GM18517 (cell line): Measurements from ENCODE around the gene TRPM3.

ENCODE experiments used
- ATAC-seq: cut with Tn5 transposase; IDR thresholded peaks from one replicate; pipeline ENCODE4 v1.9.1; 2021; ENCODE audit warnings: mild to moderate bottlenecking, moderate library complexity; ENCODE audit not compliant: unreplicated experiment

The TRPM3 gene

DNA sequence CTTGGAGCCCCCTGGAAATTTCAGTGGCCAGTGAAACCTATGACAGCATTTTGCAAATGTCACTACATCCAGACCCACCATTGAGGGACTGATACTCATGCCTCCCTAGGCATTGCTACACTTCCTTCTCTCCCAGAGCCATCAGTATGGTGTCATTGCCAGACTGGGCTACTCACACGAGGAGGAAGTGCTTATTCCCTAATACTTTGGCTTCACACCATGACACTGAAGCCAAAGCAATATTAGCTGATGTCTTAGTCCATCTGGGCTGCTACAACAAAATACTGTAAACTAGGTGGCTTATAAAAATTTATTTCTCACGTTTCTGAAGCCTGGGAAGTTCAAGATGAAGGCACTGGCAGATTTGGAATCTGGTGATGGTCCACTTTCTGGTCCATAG, 22.6 kb downstream of the TRPM3 start:
- ATAC-seq, result no peak

DNA sequence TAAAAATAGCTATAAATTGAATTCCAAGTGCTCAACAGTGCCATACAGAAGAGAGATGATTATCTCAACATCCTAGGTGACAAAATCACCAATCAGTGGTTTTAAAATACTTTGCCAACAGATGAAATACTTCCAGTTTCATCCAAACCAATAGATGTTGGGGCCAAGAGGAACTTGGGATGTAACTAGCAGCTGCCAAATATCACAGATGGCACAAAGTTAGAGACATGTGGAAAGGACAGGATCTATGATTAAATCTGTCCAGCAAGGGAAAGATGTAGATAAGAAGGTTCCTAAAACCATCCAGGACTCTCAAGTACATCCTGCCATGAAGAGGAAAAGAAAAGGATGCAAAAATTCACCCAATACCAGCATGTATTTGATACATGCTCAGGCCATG, 23.8 kb downstream of the TRPM3 start:
- no peak for ATAC-seq

DNA sequence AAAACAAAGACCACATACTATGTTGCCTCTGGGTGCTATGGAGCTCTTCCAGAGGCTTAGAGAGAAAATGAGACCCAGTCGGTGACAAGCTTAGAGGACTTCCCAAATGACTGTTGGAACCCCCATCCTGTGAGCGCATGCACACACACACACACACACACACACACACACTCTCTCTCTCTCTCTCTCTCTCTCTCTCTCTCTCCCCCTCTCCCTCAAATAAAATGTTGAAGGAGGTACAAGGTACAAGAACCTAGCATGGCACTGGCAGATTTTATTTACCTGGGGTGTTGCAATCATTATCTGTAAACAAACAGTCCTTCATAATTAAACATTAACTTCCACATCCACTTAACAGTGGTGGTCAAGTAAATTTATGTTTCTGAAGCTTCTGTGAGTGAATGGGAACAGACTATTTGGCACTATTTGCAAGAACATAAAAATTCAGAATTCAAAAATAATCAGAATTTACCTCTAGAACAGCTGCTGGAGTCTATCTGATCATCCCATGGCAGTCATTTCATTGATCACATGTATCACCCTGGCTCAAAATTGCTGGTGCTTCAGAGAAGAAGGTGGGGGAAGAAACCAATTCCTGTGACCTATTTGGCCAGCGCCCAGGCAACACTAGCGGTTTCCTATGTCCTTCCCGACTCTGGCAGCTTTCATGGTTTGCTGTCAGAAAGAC, 24.9 kb downstream of the TRPM3 start:
- no peak for ATAC-seq

DNA sequence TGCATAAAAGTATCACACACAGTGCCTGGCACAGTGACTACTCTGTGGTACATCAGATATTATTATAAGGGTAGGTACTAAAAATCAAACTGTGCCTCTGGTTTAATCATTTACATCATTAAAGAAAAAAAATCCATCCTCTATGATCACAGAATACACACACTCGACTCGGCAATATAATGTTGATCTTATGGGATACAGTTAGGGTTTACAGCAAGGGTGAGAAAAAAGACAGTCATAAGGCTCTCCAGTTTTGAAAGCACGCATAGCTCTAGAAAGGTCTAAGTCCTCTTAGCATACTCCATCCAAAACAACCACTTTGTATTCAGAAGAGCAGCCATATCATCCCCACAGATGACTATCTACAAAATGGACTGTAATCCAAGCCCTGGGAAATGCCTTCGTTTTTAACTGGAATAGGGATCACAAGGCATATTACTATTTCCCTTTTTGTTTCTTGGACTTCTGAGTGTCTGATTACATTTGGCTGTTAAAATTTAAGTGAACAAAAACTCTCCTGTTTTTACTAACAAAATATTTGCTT, 26.6 kb downstream of the TRPM3 start:
- no peak for ATAC-seq

DNA sequence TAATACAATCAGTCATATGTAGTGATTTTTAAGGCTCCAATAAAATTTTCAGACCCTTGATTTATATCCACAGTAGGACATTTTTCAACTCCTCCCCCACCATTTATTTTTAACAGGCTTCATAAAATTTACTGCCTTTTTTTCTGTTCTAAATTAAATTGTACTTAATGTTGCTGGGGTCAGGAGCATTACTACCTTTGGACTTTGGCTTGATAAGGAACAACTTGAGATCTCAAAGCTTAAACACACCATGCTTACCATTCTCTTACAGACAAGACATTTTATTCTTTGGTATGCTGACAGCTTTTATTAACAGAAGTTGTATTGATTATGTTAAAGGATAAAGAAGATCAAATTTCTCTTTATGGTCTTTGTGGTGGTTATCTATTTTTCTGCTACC, 30.5 kb downstream of the TRPM3 start:
- ATAC-seq, result no peak

DNA sequence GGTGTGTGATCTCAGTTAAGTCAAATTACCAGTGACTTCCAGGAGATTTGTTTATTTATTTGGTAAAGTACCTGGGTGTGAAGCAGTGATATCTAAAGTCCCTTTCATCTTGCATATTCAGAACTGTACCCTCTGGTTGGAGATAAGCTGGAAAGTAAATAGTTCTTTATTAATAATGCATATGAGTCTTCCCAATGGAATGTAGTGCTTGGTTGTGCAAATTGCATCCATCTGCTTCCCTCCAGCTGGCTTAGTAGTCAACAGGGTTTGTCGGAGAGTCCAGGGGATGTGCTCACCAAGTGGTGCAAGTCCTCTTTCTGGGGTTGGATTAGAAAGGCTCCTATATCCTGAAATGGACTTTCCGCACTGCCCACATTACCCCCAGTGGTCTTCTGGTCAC, 42.0 kb downstream of the TRPM3 start:
- ATAC-seq, result no peak

DNA sequence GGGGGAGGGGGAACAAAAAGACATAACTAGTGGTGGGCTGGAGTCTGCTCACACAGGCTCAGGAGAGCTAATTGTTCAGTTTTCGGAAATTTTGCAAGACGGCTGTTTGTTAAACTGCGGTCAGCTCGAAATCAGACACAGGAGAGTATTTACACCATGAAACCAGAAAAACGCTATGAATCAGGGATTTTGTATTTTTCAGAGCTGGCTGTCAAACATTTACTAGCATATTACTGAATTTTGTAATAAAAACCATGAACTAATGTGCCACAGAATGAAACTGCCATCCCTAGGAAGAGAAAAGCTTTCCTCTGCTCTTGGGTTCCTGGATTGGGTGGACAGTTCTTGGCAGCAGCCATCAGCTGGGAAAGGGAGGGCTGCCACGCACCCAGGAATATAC, 45.3 kb downstream of the TRPM3 start:
- no peak for ATAC-seq

DNA sequence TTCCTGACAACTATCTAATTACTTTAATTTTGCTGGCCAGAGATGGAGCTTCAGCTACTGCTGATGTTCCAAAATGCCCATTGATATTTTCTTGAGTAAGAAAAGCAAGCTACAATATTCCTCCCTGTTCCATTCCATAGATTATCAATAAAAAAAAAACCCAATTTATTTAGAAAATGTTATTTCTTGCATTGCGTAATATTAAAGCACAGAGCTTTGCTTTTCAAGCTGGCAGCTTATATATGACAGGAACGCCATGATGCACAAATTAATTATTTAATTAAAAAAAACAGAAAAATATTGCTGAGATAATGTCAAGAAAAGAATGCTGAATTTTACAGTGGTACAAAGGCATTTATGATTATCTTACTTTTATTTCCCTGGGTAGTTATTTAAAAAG, 47.9 kb downstream of the TRPM3 start:
- no peak for ATAC-seq

DNA sequence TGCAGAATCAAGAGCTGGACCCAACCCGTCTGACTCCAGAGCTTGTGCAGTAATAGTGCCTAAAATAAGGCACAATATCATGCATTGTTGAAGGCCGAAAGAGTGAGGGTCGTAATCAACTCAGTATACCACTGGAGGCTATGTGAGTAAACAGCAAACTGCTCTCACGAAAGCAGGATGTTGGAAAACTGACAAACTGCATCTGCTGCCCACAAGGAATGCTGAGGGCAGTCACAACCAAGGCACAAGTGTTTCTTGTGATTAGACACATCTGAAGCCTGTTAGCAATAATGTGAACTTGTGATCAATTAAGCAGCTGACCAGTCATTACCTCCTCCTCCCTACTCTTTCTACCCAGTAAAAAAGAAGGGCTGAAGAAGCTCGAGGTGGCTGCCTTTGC, 48.8 kb downstream of the TRPM3 start:
- no peak for ATAC-seq

DNA sequence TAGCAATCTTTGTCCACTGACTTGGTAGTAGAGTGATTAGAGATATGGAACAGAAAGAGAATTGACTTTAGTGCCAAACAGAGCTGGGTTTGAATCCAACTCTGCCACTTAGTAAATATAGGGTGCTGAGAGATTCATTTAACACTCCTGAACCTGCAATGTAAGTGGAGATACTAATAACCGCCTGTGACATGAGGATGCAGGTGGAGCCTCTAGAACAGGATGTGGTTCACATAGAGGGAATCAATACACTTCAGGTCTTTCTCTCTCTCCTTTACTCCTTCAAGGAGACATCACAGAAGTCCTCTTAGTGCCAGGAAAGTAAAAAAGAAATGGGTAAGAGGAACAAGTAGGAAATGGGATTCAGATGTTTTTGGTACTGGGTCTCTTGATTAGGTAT, 49.8 kb downstream of the TRPM3 start:
- no peak for ATAC-seq

DNA sequence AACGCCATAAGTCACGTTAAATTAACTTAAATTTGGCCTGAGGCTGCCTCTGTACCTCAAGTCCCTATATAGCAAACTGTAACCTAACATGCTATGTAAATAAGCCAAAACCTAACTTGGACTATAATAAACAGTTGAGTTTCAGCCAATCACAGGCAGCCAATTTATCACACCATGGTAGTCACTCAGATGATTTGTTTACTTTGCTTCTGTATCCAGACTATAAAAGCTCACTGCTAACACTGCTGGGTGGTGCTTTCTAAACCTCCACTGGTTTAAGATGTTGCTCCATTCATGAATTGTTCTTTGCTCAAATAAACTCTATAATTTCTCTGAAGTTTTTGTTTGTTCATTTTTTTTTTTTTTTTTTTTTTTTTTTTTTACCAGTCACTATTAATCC, 62.8 kb downstream of the TRPM3 start:
- ATAC-seq, result no peak

DNA sequence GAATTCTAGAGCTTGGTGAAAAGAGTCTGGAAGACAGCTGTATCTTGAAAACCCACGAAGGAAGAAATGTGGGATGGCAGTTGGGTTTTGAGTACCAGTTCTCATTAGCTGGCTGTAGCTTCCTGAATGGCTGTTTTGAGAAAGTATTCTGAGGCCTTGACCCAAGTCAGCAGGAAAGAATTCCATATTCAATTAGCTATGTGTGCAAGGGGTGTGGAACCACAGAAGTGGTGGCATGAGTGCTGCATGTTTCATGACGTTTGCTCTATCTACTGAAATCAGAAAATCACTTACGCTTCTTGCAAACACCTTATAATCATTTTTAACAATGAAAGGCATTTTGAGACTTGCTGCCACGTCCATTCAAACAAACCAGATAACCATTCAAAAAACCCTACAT, 69.1 kb downstream of the TRPM3 start:
- ATAC-seq, result no peak

DNA sequence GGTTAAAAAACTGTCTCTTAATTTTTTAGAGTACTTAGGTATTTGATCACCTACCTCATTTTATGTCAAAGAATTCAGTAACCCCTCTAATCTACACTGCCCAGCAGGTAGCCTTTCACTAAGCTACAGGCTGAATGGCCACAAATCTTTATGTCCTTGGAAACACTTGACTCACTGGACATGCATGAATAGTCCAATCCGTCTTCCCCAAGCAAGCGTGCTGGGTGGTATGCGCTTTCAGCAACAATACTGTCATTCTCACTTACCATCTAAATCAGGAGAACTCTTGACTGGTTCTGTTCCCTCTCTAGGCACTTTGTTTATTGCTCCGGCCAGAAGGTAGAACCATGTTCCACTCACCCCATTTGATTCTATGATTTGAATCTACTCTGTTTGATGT, 73.1 kb downstream of the TRPM3 start:
- no peak for ATAC-seq

DNA sequence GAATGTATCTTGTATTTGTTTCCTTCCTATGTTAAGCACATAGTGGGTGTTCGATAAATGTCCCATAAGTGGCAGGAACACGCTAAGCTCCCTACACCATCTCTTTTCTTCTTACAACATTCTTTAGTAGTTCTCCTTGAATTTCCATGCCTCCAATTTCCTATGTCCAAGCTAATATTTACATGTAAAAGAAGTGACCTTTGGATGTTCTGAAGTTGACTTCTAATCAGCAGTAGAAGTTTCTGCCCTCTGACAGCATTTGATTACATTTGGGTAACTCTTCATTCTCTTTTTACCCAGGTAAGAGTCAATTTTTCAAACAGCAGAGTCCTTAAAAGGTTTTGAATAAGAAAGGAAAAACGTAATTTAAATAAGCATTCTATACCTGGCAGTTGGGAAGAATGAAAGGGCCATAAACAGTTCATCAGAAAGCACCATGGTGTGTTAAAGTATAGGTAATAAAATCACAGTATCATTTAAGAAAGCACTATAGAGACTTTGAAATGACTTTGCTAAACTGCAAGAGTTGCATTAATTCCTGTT, 78.9 kb downstream of the TRPM3 start:
- no peak for ATAC-seq

DNA sequence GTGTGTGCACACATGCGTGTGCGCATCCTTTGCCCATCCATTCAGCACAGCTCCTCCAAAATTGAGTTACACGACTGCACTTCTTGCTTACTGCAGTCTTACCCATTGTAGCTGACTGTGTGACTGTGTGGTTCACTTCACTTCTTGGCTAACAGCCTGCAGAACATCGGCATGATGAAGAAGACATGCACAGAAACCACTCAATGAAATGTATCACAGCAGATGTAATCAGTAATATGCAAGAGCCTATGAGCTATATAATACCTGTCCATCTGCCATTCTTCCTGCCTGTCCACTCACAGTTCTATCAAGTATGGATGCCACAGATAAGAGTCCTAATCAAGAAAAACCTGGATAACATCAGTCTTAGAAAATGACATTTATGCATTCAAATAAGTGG, 83.9 kb downstream of the TRPM3 start:
- ATAC-seq, result no peak

DNA sequence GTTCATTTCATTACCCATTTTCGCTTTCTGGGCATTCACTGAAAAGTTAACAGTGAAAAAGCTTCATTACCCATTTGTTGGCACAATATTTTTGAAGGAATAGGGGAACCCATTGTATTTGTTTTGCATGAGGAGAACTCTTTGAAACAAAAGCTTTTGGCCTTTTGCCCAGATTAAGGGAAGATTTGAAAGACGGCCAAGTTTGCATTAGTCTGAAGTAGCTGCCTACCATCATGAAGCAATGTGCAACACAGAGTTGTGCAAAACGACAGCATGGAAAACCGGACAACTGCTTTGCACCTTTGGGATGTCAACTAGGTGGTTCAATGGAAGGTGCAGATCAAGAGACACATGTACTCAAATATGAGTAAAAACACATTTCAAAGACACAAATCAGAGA, 84.9 kb downstream of the TRPM3 start:
- no peak for ATAC-seq

DNA sequence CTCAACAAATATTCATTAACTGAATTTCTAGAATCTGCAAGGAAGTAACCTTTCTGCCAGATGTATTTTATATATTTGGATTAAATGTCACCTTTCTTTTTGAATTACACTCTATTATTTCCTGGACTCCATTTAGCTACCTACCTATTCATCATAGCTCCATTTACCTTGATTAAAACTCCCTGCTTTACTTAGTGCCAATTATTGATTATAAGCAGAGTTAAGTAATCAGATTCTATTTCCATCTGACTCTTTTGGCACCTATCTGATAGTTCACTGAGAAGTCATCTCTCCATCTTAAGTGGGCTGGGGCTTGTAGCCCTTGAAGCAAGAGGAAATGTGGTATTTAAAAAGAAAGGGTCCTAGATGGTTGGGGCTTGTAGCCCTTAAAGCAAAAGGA, 88.6 kb downstream of the TRPM3 start:
- no peak for ATAC-seq

DNA sequence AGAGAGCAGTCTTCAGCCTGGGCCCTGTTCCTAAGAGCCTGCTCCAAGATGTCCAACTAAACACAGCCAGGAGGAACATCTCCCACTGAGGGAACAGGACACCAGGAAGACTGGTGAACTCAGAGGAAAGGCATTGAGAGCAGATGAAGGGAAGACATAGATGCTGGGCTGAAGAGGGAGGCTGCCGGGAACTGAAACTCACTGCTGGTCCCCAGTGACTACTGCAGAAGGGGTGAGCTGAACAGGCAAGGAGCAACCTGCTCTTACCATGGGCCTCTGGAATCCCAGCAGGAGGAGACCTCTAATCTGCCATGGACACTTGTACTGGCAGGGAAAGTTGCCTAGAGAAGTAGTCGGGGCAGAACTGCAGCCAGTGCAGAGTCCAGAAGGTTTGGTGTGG, 95.7 kb downstream of the TRPM3 start:
- no peak for ATAC-seq

DNA sequence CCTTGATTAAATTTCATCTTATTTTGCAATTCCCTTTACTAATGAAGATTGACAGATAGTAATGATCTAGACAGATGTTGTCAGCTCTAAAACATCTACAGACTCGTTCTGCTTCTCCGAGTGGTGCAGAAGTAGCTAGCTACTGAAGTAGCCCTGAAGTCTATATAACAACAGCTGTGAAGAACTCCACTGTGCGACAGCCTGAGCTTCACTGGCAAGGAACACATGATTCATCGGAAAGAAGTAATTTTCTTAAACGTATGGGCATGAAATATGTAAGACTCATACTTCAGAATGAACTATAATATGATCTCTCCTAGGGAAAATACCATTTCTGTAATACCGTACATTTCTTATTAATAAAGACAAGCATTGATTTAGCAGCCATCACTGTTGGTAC, 96.2 kb downstream of the TRPM3 start:
- no peak for ATAC-seq

DNA sequence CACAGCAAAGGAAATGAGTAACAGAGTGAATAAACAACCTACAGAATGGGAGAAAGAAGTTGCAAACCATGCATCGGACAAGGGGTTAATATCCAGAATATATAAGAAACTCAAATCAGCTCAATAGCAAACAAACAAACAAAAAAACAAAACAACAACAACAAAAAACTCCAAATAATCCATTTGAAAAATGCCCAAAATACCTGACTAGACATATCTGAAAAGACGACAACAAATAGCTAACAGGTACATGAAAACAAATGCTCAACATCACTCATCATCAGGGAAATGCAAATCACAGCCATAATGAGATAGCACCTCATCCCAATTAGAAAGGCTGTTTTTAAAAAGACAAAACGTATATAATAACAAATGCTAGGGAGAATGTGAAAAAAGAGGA, 111.2 kb downstream of the TRPM3 start:
- ATAC-seq, result no peak

DNA sequence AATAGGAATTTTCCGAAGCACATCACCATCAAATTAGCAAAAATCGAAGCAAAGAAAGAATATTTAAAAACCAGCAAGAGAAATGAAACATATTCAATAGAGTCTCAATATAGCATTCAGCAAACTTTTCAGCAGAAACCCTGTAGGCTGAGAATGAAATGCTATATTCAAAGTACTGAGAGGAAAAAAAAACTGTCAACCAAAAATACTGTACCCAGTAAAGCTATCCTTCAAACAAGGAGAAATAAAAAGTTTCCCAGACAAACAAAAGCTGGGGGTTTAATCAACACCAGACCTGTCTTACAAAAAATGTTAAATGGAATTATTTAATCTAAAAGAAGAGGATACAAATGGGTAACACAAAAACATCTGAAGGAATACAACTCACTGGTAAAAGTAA, 116.0 kb downstream of the TRPM3 start:
- no peak for ATAC-seq

DNA sequence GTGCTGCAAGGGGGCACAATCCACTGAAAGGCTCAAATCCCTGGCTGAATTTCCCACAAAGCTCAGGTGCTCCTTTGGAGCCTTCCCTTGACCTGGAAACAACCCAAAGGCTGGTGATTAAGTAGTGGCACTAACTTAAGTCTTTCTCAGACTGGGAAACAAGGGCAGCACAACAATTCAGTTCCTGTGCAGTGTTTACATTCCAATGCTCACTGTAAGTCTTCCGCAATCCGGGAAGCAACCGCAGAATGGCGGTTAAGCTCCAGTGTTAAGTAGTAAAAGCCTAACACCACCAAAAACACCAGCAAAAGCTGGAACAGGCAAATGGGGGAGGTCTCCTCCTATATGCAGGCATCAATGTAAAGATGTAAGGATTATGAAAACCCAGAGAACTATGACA, 117.2 kb downstream of the TRPM3 start:
- ATAC-seq, result no peak

DNA sequence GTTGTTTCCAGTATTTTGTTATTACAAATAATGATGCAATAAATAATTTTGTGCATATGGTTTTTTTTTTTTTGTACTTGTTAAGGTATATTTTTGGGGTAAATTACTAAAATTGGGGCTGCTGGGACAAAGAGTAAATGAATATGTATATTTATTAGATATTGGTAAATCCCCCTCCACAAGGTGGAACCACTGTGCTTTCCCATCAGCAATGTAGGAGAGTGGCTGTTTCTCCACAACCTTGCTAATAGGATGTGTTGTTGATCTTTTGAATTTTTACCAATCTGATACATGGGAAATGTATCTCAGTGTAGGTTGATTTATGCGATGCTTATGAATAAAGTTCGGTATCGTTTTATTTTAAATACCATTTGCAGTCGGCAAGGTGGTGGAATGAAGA, 118.1 kb downstream of the TRPM3 start:
- ATAC-seq, result no peak
